SU-DHL-6 (cell line): ENCODE data around the gene CDK19.

Experiments
- H2AFZ ChIP-seq: fragments of 200-600 bp; sonication (generic); 2 replicates; pipeline ENCODE4 v1.6.1; 2014; ENCODE audit warnings: low read depth, mild to moderate bottlenecking, moderate library complexity, mixed read lengths, antibody characterized with exemption, low read length; ENCODE audit not compliant: severe bottlenecking
- H3F3A ChIP-seq: fragments of 200-600 bp; shearing (Covaris generic); 2 replicates; pipeline ENCODE4 v1.6.0; 2016; ENCODE audit warnings: antibody characterized with exemption, mild to moderate bottlenecking; ENCODE audit not compliant: insufficient read depth
- H3K27ac ChIP-seq: fragments of 200-600 bp; sonication (generic); 2 replicates; pipeline ENCODE4 v1.5.1; 2016; ENCODE audit warnings: low read depth, mild to moderate bottlenecking, low read length, moderate library complexity, mixed read lengths
- H3K27me3 ChIP-seq: fragments of 200-600 bp; sonication (generic), shearing (Covaris generic); 2 replicates; pipeline ENCODE4 v1.6.0; 2014; ENCODE audit warnings: mild to moderate bottlenecking, low read length
- H3K36me3 ChIP-seq: fragments of 200-600 bp; sonication (generic); 2 replicates; pipeline ENCODE4 v1.6.1; 2014; ENCODE audit warnings: mild to moderate bottlenecking, low read length, mixed read lengths
- H3K4me2 ChIP-seq: fragments of 300-600, 200-600 bp; shearing (Covaris generic), sonication (generic); 2 replicates; pipeline ENCODE4 v1.6.0; 2014; ENCODE audit warnings: low read length, low read depth, mild to moderate bottlenecking; ENCODE audit not compliant: poor library complexity, severe bottlenecking
- H3K4me3 ChIP-seq: fragments of 200-600 bp; sonication (generic); 2 replicates; pipeline ENCODE4 v1.5.1; 2014; ENCODE audit warnings: antibody characterized with exemption, low read length, mild to moderate bottlenecking, mixed read lengths; ENCODE audit not compliant: insufficient read depth, poor library complexity, severe bottlenecking
- H3K79me2 ChIP-seq: fragments of 200-600 bp; sonication (generic); 2 replicates; pipeline ENCODE4 v1.6.1; 2014; ENCODE audit warnings: mild to moderate bottlenecking, low read length, moderate library complexity; ENCODE audit not compliant: insufficient read depth
- H3K9ac ChIP-seq: fragments of 200-600 bp; sonication (generic); 2 replicates; pipeline ENCODE4 v1.7.0; 2014; ENCODE audit warnings: mild to moderate bottlenecking, low read length
- H3K9me2 ChIP-seq: fragments of 200-600 bp; sonication (generic); replicated peaks from 2 replicates; pipeline ENCODE4 v1.6.1; 2014; ENCODE audit warnings: low read length; ENCODE audit not compliant: insufficient read depth
- H3K9me3 ChIP-seq: fragments of 200-600 bp; sonication (generic); 2 replicates; pipeline ENCODE4 v1.6.1; 2014; ENCODE audit warnings: low read length, mixed read lengths; ENCODE audit not compliant: insufficient read depth
- H4K20me1 ChIP-seq: fragments of 200-600 bp; sonication (generic); 2 replicates; pipeline ENCODE4 v1.6.1; 2014; ENCODE audit warnings: low read depth, mild to moderate bottlenecking, antibody characterized with exemption, low read length, moderate library complexity, mixed read lengths
- EZH2phosphoT487 ChIP-seq: fragments of 200-600 bp; sonication (generic), shearing (Covaris generic); conservative IDR thresholded peaks from 2 replicates; pipeline ENCODE4 v1.6.1; 2018; ENCODE audit warnings: mild to moderate bottlenecking, antibody characterized with exemption, low read length, moderate library complexity, mixed read lengths
- TF ChIP-seq, protein P1 (sequence below): fragments of 200-600 bp; sonication (generic); IDR thresholded peaks from one replicate; pipeline ENCODE4 v1.5.1; 2017; ENCODE audit warnings: antibody characterized with exemption, mild to moderate bottlenecking, low read length, moderate library complexity; ENCODE audit not compliant: insufficient read depth, poor library complexity, severe bottlenecking

The CDK19 gene

DNA sequence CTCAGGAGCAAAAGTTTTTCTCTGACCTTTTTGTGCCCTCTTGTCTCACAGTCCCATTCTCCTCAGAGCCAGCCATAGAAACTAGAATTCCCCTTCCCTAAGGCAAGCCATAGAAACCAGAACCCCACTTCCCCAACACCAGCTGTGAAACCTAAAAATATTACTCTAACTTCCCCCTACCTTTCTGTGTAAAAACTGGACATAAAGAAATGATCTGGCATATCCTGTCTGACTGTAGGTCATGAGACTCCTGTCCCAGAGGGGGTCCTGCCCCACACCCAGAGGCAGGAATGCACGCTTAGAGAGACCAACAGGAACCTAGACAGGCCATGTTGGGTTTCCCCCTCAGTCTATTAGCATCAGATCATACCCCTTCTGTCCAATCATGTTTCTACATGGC is 198.2 kb downstream of the CDK19 start:
- Histone ChIP-seq H3K27ac (no peak overlapping the region), H3K36me3 (no peaks in the 10 kb centered on the region), H3K9ac (no peak overlapping the region), H3K27me3 (no peaks in the 10 kb centered on the region), H3K4me3 (no peak overlapping the region), H3K4me2 (no peak overlapping the region), H2AFZ (no peak overlapping the region), H3K9me2 (no peaks in the 10 kb centered on the region), H3K79me2 (no peaks in the 10 kb centered on the region), H4K20me1 (no peaks in the 10 kb centered on the region), H3K9me3 (no peaks in the 10 kb centered on the region), H3F3A (no peaks in the 10 kb centered on the region)
- no peak for TF ChIP-seq EZH2phosphoT487
- TF ChIP-seq, protein P1, sequence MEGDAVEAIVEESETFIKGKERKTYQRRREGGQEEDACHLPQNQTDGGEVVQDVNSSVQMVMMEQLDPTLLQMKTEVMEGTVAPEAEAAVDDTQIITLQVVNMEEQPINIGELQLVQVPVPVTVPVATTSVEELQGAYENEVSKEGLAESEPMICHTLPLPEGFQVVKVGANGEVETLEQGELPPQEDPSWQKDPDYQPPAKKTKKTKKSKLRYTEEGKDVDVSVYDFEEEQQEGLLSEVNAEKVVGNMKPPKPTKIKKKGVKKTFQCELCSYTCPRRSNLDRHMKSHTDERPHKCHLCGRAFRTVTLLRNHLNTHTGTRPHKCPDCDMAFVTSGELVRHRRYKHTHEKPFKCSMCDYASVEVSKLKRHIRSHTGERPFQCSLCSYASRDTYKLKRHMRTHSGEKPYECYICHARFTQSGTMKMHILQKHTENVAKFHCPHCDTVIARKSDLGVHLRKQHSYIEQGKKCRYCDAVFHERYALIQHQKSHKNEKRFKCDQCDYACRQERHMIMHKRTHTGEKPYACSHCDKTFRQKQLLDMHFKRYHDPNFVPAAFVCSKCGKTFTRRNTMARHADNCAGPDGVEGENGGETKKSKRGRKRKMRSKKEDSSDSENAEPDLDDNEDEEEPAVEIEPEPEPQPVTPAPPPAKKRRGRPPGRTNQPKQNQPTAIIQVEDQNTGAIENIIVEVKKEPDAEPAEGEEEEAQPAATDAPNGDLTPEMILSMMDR, result no peak

DNA sequence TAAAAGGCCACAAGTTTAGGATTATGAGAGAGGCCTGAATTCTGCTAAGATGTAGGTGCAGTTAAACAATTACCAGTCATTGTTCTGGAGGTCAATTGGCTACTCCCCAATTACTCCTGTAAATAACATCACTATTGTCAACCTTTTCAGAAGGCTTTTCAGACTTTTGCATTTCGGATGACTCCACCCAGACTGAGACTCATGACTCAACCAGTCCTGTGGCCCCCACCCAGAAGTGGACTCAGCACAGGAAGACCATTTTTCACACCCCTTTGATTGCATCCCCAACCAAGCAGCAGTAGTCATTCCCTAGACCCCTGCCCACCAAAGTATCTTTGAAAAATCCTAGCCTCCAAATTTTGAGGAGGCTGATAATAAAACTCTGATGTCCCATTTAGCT is 199.5 kb downstream of the CDK19 start:
- H3K9me2 ChIP-seq, result no peaks in the 10 kb centered on the region
- H3K27ac ChIP-seq, result no peak overlapping the region
- no peaks in the 10 kb centered on the region for H3K79me2 ChIP-seq
- TF ChIP-seq, protein P1, result no peak
- TF ChIP-seq EZH2phosphoT487, result no peak
- H2AFZ ChIP-seq, result no peak overlapping the region
- no peaks in the 10 kb centered on the region for H4K20me1 ChIP-seq
- H3K4me3 ChIP-seq, result no peak overlapping the region
- no peak overlapping the region for H3K9ac ChIP-seq
- no peaks in the 10 kb centered on the region for H3K9me3 ChIP-seq
- H3K4me2 ChIP-seq, result no peak overlapping the region
- no peaks in the 10 kb centered on the region for H3F3A ChIP-seq
- H3K27me3 ChIP-seq, result no peaks in the 10 kb centered on the region
- no peaks in the 10 kb centered on the region for H3K36me3 ChIP-seq

DNA sequence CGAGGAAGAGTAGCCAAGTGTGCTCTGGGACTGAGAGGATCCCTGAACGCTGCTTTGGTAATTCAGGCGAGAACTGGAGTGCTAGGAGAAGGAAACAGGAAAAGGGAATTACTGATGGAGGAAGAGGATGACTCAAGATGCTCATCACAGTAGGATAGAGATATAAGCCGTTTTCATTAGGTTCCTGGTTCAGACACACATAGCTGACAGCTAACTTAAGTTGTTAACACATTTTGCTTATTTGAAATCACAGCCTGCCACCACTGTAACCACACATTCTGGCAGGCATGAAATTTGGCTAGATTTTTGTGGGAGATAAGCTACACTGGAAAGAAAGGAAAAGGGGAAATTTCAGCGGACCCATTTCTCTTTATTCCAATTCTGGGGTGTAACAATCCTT is 200.7 kb downstream of the CDK19 start:
- H3K27me3 ChIP-seq, result no peaks in the 10 kb centered on the region
- H3K9me3 ChIP-seq, result no peaks in the 10 kb centered on the region
- no peaks in the 10 kb centered on the region for H3F3A ChIP-seq

More for the DNA sequence above, 200.7 kb downstream of the CDK19 start:
- Histone ChIP-seq H3K27ac (no peak overlapping the region), H2AFZ (no peak overlapping the region), H3K4me2 (no peak overlapping the region), H3K79me2 (no peaks in the 10 kb centered on the region), H3K9ac (no peak overlapping the region), H3K36me3 (no peaks in the 10 kb centered on the region), H3K4me3 (no peak overlapping the region), H4K20me1 (no peaks in the 10 kb centered on the region), H3K9me2 (no peaks in the 10 kb centered on the region)
- TF ChIP-seq EZH2phosphoT487, result no peak
- TF ChIP-seq, protein P1, result no peak
